OCI-M1 (cell line): ENCODE results near the gene HS1BP3.
A peak's percentile ranks its signal among the peaks of the same experiment; 100 is the strongest.

Experiments
- DNase-seq: peaks from one replicate; lab custom pipeline; 2025; lab: John Stamatoyannopoulos, UW

The HS1BP3 gene

DNA sequence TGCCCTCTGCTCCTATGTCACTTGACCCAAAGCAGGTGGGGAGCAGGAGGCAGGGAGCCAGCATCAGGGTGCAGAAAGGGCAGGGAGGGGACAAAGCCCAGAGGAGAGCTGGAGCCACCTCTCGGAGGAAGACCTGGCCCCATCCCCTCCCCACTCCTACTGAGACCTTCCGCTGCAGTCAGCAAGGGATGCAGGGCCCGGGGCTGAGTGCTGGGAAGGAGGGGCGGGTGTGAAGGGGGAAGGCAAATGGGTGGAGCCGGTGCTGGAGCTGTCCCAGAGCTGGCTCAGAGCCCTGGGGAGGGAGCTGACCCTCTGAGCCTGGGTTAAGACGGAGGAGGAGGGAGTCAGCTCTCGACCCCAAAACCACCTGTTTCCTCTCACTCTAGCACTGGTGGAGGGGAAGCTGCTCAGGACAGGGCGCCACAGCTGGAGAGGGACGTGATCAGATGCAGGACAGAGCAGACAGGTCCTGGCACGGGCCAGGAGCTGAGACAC lies 33.8 kb downstream of the HS1BP3 start:
- no peak for DNase-seq

DNA sequence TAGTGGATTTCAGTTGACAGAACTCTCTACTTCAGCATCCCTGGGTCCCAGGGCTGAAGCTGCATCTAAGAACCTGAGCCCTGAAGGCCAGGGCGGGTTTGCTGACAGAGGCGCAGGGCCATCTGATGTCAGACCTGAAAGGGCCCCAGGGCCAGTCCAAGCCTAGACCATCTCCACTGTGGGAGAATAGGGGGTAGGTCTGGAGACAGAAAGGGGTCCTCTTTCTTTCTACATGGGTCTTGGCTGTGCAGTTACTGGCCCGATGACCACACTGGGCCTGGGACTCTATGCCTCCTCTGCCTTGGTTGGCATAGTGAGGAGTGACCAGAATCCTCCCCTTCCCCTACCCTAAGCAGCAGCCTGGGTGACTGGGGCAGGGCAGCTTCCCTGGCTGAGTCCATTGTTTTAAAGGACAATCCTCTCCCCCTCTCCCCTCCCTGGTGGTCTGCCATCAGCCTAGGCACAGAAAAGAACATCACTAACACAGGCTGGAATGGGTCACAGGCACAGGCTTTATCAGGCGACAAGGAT lies 34.5 kb downstream of the HS1BP3 start:
- DNase-seq: no peak

DNA sequence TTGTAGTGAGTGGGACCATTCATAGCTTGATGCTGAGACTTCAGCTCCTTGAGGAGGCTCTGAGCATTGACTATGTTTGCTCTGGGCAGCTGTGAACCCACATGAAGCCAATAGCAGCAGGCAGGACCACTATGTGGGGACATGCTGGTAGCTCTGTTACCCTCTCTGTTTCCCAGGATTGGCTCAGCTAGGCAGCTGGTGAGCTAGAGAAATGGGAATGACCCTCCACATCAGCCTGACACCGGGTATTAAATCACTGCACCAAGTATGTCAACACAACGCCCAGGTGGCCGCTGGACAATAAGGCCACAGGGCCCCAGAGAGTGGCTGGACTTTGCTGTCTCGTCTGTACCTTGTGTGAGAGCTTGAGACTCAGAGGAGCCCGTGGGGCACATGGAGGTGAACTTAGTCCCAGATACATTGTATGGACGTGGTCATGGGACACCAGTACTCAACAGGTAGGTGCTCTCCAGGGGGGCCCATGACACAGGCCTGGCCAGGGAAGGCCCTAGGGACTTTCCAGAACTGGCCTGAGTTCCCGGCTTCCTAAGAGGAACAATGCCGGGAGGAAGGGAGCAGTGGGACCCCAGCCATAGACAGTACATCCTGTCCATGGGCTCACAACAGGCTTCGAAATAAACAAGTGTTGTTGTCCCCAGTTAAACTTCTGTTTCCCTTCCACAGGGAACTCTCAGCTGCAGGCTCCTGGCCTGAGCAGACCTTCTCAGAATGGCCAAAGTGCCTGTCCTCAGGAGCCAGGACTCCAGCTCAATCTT lies 35.2 kb downstream of the HS1BP3 start:
- DNase-seq: no peak

DNA sequence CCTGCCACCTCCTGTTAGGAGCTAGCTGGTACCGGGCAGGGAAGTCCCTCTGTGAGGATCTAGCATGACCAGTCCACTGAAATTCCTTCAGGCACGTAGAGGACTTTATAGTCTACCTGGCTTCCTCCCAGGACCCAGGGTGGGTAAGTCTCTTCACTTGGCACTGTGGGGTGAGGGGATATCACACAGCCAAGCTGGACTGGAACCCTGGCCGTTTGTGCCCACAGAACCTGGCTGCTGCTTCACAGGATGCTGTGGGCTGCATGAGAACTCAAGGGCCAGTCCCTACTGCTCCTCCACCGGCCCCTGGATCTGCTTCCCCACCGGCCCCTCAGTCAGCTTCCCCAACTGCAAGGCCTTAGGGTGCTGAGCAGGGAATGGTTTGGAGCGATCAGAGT lies 35.8 kb downstream of the HS1BP3 start:
- no peak for DNase-seq

DNA sequence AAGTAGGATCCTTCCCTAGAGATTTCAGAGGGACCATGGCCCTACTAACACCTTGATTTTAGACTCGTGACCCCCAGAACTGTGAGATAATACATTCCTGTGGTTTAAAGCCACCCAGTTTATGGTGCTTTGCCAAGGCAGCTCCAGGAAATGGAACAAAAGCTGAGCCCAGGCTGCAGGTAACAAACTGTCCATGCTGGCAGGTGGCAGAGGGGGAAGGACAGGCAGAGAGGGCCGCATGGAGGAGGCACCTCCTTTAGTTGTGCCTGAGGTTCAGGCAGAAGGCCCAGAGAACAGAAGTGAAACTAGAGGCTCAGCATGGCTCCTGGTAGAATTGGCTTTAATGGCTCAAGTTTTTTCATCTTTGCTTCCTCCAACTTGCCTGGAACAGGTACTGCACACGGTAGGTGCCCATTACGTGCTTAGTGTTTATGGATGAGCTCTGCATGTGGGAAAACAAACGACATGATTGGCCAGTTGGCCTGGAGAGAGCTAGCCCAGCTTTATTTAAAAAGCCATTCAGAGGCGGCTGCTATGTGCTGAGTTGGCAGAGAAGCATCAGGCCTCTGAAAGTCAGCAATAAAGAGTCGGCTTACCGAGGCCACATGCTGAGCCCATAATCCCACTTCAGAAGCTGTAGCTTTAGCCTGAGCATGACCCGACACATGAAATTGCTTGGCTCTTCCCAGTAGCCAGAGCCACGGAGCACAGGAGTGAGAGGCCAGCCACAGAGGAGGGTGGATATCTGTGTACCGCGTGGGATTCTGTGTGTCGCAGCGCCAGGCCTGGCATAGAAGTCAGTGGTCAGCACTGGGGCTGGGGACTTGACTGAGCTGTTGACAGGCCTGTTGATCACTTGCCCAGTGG lies 36.5 kb downstream of the HS1BP3 start:
- DNase-seq: no peak

DNA sequence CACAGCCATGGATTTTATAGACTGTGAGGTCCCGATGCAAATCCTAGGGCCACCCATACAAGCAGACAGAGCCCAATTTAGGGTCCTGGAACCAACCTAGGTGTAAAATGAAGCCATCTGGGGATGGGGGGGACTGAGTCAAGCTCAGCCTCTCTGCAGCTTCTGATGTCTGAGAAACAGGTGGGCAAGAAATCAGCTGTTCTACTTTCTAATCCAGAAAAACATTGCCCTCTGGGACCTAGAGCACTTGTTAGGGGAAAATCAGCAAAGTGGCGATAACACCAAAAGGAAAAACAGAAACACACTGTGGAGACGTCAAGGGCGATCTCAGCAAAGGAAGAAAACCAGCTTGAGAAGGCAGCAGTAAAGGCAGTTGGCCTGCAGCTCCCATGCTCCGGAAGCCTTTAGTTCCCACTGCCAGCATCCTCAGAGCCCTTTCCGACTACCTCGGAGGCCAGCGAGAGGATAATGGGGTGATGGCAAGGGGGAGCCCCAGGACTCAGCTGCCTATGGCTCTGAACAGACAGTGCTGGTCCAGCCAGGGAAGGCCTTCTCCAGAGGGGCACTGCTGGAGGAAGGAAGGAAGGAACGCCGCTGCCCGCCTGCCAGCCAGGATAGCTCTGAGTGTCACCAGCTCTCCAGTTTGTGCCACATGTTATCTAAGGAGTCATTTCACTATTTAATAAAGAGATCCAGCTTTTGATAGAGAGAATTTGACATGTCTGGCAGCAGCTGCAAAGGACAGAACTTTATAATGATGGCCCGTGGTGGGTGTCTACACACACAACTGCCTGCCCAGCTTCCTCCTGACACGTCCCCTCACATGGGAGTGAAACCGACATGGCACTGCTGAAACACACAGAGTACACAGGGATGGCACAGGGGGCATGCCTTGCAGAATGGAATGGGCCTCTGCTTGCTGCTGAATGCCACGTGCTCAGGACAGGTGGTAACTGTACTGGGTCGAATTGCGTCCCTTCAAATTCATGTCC lies 37.7 kb downstream of the HS1BP3 start:
- no peak for DNase-seq

DNA sequence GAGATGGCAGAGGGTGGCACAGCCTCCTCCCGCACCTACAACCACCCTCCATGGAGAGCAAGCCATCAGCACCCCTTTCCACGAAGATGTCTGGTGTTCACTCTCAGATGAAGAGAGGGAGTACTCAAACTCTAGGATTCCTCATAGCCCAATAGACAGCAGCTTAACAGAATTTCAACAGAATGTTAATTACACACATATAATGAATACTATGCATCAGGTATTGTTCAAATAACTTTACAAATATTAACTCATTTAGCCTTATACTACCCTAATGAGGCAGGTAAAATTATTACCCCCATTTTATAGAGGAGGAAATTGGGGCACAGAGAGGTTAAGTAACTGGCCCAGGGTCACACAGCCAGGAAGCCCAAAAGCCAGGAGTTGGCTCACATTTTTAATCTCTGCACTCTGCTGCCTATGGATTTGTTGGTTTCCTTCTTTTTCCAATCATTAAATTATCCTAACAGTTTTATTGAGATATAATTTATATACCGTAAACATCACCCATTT lies 39.0 kb downstream of the HS1BP3 start:
- DNase-seq: no peak

DNA sequence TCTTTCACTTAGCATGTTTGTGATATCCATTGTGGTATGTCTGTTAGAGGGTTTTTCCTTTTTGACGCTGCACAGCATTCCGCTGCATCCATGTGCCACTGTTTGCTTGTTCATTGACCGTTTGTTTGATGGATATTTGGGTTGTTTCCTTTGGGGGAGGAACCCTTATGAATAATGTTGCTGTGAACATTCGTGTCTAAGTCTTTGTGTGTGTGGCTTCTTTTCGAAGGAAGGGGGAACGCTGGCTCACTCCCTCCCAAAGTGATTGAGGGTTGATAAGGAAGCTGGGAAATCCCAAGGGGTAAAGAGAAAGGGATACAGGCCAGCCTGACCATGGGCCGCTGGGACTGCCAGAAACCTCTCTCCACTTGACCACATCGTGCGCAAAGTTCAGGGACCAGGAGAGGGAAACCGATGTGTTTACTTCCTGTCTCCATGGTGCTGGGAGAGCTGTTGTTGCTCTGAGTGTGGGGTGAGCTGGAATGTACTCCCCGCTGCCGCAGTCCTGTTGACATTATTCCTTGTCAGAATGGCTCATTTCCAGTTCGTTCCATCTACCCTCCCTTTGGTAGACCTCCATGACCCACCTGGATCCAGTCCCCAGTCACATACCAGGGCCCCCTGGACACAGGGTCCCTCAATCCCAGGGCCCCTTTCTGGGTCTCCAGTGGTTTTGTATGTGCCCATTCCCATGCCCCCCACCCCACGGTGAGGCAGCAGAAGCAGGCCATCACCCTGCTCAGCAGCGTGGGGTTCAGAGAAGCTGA lies 39.6 kb downstream of the HS1BP3 start:
- no peak for DNase-seq

DNA sequence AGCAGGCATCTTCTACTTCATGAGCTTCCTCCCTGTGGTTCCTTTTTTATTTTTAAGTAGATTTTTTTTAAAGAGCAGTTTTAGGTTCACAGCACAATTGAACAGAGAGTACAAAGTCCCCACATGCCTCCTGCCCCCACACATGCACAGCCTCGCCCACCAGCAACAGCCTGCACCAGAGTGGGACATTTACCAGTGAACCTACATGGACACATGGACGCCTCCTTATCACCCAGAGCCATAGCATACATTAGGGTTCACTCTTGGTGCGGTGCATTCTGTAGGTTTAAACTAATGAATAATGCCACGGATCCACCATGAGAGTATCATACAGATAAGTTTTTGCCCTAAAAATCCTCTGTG lies 40.9 kb downstream of the HS1BP3 start:
- DNase-seq: no peak

DNA sequence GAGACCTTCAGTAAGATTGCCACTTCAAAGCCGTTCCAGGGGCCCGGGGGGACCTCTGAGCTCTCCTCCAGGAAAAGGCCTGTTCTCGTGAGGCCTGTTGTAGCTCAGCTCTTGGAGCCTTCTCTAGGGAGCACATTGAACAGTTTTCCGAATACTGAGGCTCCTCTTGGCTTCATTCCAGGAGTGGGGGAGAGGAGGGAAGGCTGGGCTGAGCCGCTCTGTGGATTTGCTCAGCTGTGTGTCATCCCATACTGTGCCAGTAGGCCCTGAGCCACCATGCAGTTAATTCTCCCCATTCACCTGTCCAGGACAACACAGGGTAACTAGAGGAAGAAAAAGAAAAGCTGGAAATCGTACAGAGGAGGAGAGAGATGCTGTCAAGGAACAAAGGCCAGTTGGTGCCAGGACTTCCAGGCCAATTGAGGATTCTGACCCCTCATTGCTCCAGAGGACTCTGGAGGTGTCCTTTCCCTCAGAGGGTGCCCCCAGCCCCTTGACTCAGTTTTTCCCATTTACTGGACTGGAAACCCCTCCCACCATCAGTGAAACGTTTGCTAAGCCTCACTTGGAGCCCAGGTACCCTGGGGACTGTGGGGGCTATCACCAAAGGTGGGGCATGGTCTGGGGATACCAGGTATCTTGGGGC lies 41.4 kb downstream of the HS1BP3 start:
- no peak for DNase-seq

DNA sequence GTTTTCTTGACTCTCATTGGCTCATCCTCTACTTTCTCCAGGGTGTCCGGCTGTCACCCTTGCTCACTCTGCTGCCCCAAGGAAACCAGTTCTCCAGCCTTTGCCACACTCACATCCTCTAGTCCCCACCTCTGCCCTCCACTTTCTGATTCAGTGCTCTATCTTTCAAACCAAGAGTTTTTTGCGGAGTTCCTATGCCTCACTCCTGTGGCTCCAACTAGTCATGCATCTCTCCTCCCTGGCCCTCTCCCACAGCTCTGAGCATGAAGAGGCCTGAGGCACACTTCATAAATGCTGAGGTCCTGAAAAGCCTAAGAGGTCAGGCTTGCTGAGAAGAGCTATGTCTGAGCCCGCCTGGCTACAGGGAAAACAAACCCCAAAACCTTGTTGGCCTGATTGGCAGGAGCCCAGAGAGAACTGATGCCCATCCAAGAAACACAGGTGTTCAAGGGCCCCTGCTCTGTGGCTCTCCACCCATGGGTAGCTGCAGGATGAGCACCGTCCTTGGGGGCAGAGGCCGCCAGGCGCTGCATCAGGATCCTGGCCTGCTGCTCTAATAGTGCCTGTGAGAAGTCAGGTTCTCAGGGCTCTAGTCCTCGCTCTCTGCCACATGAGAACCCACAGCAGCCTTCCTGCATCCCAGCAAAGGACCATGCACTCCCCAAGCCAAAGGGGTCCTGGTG lies 42.1 kb downstream of the HS1BP3 start:
- no peak for DNase-seq

DNA sequence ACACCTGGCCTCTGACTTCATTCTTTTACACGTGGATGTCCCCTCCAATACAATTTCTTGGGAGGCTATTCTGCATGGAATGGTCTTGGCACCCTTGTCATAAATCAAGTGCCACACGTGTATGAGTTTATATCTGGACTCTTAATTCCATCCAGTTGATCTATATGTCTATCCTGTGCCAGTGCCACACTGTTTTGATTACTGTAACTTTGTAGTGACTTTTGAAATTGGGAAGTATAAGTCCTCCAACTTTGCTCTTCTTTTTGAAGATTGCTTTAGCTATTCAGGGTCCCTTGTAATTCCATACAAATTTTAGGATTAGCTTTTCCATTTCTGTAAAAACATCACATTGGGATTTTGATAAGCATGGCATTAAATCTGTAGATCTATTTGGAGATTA lies 43.5 kb downstream of the HS1BP3 start:
- no peak for DNase-seq

DNA sequence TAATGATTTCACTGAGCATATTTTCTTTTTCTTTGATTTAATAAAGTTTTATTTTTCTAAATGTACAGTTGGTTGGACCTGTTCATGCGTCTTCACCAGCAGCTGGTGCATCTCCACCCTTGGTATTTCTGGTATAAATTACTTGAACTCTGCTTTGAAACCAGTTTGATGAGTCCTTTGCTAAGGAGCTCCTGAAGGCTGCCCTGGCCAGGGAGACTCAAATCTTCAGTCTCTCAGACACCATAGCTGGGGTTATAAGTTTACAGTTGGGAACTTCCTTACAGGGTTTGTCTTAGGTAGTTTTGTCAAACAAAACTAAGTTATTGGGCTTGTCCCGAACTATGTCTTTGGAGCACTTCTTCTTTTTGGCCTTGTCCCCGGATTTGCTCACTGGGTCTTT lies 44.7 kb downstream of the HS1BP3 start:
- no peak for DNase-seq

DNA sequence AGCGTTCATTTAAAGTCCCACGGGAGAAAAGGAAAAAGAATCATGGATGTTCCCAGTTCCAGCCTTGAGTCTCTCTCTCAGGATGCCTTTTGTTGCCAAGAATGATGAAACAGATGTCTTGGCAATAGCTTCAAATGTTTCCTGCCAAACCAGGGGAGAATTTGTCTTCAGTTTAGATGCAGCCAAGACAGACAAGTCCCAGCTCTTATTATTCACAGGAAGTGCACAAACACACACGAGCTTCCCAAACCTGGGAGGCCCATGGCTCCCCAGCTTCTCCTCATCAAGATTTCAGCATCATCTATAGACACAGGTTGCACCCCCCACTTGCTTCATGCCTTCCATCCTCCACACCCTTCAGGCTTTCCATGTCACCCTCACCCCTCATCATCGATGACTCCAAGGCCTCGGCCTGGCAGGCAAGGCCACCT lies 45.9 kb downstream of the HS1BP3 start:
- DNase-seq: no peak

DNA sequence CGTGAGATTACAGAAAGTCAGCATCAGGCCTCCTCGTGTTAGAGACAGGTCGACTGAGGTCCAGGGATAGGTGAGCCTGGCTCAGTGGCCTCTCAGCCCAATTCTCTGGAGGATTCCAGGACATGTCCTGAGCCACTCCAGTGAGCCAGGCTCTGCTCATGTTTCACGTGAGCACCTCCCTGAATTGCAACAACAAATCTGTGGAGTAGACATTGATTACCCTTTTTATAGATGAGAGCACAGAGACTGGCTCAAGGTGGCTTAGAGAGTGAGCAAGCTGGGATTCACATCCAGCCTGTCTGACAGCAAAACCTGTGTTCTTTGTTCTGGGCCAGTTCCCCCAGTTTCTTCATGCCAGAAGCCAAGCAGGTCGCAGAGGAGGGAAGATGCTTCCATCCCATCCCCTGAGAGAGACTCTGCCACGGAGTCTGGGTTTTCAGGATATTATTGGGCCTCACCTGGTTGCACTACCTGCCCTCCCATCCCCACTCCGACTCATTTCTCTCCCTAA lies 46.4 kb downstream of the HS1BP3 start:
- DNase-seq: no peak

DNA sequence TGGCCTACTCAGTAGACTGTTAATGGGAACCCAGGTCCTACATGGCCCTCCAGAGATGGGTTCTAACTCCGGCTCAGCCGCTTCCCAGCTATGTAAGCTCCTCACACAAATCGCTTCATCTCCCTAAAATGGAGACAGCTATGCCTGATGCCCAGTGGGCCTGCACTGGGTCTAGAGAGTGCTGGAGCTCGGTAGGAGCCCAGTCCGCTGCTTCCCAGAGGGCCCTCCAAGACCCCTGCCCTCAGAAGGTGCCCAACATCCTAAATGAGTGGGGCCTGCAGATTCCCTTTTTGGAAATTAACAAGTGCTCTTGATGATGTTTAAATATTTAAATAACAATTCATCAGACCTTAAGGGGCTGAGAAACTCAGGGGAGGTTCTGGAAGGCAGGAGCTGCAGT lies 47.1 kb downstream of the HS1BP3 start:
- DNase-seq: no peak

DNA sequence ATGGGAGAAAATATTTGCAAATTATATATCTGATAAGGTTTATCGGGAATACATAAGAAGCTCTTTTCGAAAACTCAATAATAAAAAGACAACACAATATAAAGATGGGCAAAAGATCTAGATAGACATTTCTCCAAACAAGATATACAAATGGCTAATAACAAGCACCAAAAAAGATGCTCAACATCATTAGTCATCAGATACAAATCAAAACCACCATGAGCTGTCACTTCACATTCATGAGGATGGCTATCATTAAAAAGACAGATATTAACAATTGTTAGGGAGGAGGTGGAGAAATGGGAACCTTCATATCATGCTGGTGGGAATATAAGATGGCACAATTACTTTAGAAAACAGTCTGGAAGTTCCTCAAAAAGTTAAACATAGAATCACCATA lies 48.1 kb downstream of the HS1BP3 start:
- DNase-seq: no peak

DNA sequence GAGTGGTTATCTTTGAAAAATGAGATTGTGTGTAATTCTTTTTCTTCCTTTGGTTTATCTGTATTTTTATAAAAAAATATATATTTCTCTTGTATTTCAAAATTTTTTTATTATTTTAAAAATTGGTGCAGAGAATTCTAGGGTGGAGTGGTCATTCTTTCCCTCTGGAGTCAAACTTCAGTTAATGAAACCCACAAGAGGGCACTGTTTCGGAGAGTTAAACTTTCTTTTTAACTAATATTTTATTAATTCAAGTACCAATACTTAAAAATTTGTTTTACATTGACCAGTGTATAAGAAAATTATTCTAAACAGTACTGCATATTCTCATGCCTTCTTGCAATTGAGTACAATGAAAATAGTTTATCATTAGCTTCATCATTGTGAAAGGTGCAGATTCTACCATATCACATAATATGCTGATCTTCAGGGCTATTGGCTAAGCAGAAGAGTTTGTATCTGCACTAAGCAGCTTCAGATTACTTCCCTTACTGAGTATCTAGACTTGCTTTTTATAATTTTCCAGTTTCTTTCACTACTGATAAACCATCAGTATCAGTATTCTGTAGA lies 50.1 kb downstream of the HS1BP3 start:
- peak; percentile 13 for DNase-seq

DNA sequence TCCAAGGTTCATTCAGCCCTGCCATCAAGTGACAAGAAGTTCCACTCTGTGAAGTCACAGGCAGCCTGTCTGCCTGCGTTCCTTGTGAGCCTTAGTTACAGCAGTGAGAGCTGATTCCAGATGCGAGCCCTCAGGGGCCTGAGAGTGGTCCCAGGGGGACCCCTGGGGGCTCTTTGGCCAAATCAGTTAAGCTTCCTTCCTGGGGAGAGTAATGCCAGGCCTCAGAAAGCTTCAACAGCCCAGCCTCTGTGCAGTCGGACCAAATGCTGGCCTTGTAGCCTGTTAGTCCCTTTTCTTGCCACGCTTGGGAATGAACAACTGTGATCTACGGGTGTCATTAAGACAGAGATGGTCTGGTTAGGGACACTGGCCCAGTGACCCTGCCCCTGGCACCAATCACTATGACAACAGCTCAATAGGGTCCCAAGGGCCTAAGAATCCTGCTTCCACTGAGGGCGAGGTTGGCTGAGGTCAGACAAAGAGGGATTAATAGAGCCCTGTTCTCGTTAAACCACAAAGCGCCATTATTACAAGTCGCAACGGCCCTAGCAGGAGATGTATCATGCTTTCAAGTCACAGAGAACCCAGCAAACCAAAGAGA lies 50.9 kb downstream of the HS1BP3 start:
- no peak for DNase-seq
